ENCODE data around the gene DDX10. TPM values are rescaled to one million over a fixed set of nuclear protein-coding genes. Genes with fewer than 3 reads are reported as not detected.

The DDX10 gene
- total RNA-seq, 1 experiment from 2014 or later: 48.3 TPM

DNA sequence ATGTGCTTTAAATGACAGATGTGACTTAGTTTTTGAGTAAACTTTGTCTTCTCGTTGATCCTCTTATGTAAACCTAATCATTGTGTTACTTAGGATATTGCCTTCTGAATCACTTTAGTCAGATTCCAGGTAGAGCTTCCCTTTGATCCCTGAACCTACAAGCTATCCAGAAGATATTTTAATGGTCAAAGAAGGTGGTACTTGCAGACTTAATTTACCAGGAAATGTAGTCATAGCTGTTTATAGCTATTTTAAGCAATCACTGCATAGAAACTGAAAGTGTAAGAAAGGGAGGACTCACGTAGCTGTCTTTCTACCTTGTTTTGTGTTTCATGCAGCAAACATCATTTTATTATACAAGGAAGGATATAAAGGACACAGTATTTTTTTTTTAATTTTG is 189.5 kb downstream of the DDX10 start:
- Histone ChIP-seq H4K8ac (replicated peaks; ENCODE audit: insufficient read length, low read depth, low read length) (no peak overlapping the region), H3K79me2 (ENCODE audit: insufficient read depth, low read length) (no peaks in the 10 kb centered on the region), H3K56ac (ENCODE audit: insufficient read length, low read depth, low read length) (no peak overlapping the region), H3K14ac (ENCODE audit: insufficient read depth, low read length) (no peak overlapping the region), H2BK12ac (ENCODE audit: insufficient read length, low read depth, low read length) (no peak overlapping the region), H3K27me3 (ENCODE audit: insufficient read depth, low read length) (no peaks in the 10 kb centered on the region), H4K20me1 (ENCODE audit: control insufficient read depth, insufficient read depth, insufficient read length) (no peaks in the 10 kb centered on the region), H3K23ac (ENCODE audit: insufficient read length, low read depth, low read length) (no peak overlapping the region), H3K4ac (ENCODE audit: low read depth, low read length) (no peak overlapping the region), H3K9me3 (ENCODE audit: control insufficient read depth, low read depth, low read length) (no peaks in the 10 kb centered on the region), H2AK5ac (ENCODE audit: insufficient read length, low read length) (no peak overlapping the region), H2BK120ac (ENCODE audit: low read depth, low read length, poor library complexity, severe bottlenecking) (no peak overlapping the region), H2AFZ (ENCODE audit: low read length) (no peak overlapping the region), H2BK15ac (ENCODE audit: low read depth, low read length) (no peak overlapping the region), H3K23me2 (ENCODE audit: insufficient read length, low read depth, low read length, poor library complexity, severe bottlenecking) (no peaks in the 10 kb centered on the region), H3K9ac (ENCODE audit: extremely low read depth, insufficient read length, low read length) (no peak overlapping the region), H3T11ph (ENCODE audit: low read length) (no peak overlapping the region), H4K5ac (ENCODE audit: insufficient read length, low read depth, low read length) (no peak overlapping the region), H4K91ac (ENCODE audit: insufficient read length, low read depth, low read length) (no peak overlapping the region), H3K79me1 (ENCODE audit: insufficient read depth, low read depth, low read length, poor library complexity, severe bottlenecking) (no peaks in the 10 kb centered on the region), H2BK5ac (ENCODE audit: insufficient read length, low read length) (no peak overlapping the region), H3K27ac (ENCODE audit: insufficient read length, low read depth, low read length) (no peak overlapping the region), H3K4me2 (ENCODE audit: insufficient read depth, insufficient read length, low read length) (no peak overlapping the region), H3K4me1 (ENCODE audit: insufficient read depth, low read length) (no peaks in the 10 kb centered on the region), H2BK20ac (ENCODE audit: low read depth, low read length, poor library complexity, severe bottlenecking) (no peak overlapping the region), H3K18ac (ENCODE audit: insufficient read length, low read depth, low read length) (no peak overlapping the region)
- Mint-ChIP-seq H3K4me3 (no peak overlapping the region), H3K4me1 (peaks cover 5 to 15% of the 10 kb centered on the region in 2 experiments), H3K27ac (no peak overlapping the region), H3K27me3 (ENCODE audit: low read depth) (no peaks in the 10 kb centered on the region), H3K9me3 (no peaks in the 10 kb centered on the region), H3K36me3 (ENCODE audit: insufficient read depth in 1 of 3, low read depth in 3 of 3) (no peaks in the 10 kb centered on the region; a peak in 1 of 7 replicates)
- WGBS (ENCODE audit: extremely low coverage, insufficient read length, low lambda C conversion rate): no CpG with 5 or more reads among the region's 2 CpGs
- no peak for DNase-seq
- TF ChIP-seq, protein P1, sequence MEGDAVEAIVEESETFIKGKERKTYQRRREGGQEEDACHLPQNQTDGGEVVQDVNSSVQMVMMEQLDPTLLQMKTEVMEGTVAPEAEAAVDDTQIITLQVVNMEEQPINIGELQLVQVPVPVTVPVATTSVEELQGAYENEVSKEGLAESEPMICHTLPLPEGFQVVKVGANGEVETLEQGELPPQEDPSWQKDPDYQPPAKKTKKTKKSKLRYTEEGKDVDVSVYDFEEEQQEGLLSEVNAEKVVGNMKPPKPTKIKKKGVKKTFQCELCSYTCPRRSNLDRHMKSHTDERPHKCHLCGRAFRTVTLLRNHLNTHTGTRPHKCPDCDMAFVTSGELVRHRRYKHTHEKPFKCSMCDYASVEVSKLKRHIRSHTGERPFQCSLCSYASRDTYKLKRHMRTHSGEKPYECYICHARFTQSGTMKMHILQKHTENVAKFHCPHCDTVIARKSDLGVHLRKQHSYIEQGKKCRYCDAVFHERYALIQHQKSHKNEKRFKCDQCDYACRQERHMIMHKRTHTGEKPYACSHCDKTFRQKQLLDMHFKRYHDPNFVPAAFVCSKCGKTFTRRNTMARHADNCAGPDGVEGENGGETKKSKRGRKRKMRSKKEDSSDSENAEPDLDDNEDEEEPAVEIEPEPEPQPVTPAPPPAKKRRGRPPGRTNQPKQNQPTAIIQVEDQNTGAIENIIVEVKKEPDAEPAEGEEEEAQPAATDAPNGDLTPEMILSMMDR (conservative IDR thresholded peaks at IDR 0.05): no peak
